CD4-positive, alpha-beta T cell treated with Interleukin-2 at 100 ng/mL for 4 hours (primary cell): ENCODE results near the gene GPR62.

ENCODE experiments used
- DNase-seq: peaks from one replicate; pipeline ENCODE4 v3.0.0-alpha.2; 2020; ENCODE audit warnings: low spot score

Gene GPR62

GRCh38 chr3:51994530-51994929 lies 39.3 kb downstream of the GPR62 start:
- no peak for DNase-seq

GRCh38 chr3:51995346-51996163 lies 40.4 kb downstream of the GPR62 start, which contains the start of gene RPL29:
Gene RPL29, minus strand, starts transcription at chr3:51995895. Its CDS starts 434 bp downstream, at chr3:51995461.
- peak; percentile 95 for DNase-seq

GRCh38 chr3:51997172-51997571 lies 42.0 kb downstream of the GPR62 start:
- no peak for DNase-seq

GRCh38 chr3:51997935-51998596 lies 42.9 kb downstream of the GPR62 start:
- no peak for DNase-seq

- no peak for DNase-seq
Measured at GRCh38 chr3:51998774-51999173, 43.6 kb downstream of the GPR62 start.

- DNase-seq = no peak
Measured at GRCh38 chr3:51999846-52000245, 44.7 kb downstream of the GPR62 start.

- peak; percentile 86 for DNase-seq
Measured at GRCh38 chr3:52001443-52001974, 46.3 kb downstream of the GPR62 start.

GRCh38 chr3:52002748-52003147 lies 47.6 kb downstream of the GPR62 start:
- no peak for DNase-seq

GRCh38 chr3:52004163-52004787 lies 49.1 kb downstream of the GPR62 start:
- no peak for DNase-seq

- DNase-seq = no peak
Measured at GRCh38 chr3:52004906-52005395, 49.8 kb downstream of the GPR62 start.

- no peak for DNase-seq
Measured at GRCh38 chr3:52005571-52005986, 50.4 kb downstream of the GPR62 start.

GRCh38 chr3:52006017-52006819 lies 51.0 kb downstream of the GPR62 start:
- DNase-seq = no peak

GRCh38 chr3:52006820-52007133 lies 51.6 kb downstream of the GPR62 start:
- DNase-seq = no peak
